CD4-positive, alpha-beta T cell treated with Interleukin-6 for 4 hours (primary cell): ENCODE results near the gene TNS3.

Experiments used
- DNase-seq: peaks from one replicate; pipeline ENCODE4 v3.0.0-alpha.2; 2020; ENCODE audit warnings: mixed read lengths

Gene TNS3

DNA sequence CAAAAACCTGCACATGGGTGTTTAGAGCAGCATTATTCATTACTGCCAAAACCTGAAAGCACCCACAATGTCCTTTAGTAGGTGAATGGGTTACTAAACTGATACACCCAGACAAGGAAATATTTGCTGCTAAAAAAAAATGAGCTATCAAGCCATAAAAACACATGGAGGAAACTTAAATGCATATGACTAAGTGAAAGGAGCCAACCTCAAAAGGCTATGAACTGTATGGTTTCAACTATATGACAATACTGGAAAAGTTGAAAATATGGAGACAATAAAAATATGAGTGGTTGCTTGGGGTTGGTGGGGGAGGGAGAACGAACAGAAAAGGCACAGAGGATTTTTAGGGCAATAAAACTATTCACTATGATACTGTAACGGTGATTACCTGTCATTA lies 291.0 kb downstream of the TNS3 start:
- no peak for DNase-seq

DNA sequence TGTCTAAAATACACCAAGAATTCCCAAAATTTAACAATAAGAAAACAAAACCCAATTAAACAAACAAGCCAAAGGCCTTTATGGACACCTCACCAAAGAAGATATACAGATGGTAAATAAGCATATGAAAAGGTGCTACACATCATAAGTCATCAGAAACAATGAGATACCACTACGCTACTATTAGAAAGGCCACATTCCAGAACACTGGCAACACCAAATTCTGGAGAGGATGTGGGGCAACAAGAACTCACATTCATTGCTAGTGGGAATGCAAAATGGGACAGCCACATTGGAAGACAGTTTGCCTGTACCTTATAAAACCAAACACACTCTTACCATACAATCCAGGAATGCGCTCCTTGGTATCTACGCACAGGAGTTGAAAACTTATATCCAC lies 291.4 kb downstream of the TNS3 start:
- DNase-seq = no peak

DNA sequence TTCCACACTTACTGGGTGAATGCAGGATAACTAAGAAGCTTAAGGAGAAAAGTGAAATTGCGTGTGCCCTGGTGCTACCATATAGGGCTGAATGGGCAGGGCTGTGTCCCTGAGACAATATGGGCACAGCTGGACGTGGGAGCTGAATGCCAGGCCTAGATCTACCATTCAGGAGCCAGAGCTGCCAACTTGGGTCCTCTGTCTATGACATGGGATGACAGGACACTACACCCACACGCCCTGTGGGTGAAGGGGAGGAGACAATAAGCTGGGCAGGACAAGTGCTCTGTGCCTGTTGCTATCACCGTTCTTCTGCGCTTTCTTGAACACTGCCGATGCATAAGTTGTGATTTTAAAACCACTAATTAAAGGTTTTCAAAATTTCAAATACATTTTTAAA lies 293.9 kb downstream of the TNS3 start:
- no peak for DNase-seq

GRCh38 chr7:47285860-47286491 lies 295.9 kb downstream of the TNS3 start:
- DNase-seq = no peak

GRCh38 chr7:47284691-47285635 lies 296.9 kb downstream of the TNS3 start:
- DNase-seq = no peak

- DNase-seq = no peak
Observed at GRCh38 chr7:47283497-47284131, 298.3 kb downstream of the TNS3 start.

DNA sequence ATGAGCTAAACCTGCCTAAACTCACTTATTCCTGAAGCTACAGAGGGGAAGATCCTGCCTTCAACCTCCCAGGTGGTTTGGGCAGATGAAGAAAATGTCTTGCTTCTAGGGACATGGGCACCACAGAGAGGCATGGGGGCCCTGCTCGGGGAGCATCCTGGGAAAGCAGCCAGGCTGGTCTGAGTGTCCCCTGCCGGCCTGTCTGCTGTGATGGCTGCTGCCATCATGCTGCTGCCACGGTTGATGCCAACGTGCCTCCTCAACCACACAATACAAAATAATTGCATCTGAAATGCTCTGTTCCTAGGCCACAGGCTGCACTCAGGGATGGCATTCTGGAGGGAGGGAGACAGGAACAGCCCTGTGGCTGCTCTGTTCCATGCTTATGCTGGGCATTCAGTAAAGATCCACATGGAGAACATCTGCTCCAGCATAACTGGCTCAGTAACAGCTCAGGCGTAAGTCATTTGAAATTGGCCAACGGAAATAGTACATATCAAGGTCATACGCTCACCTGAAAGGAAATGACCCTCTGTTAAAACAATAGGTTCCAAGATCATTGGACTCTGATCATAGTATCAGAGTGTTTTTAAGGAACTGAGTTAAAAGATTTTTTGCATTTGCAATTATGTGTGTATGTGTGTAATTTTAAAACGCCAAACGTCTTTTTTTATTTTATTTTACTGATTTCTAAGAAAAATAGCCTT lies 299.0 kb downstream of the TNS3 start:
- DNase-seq = no peak

DNA sequence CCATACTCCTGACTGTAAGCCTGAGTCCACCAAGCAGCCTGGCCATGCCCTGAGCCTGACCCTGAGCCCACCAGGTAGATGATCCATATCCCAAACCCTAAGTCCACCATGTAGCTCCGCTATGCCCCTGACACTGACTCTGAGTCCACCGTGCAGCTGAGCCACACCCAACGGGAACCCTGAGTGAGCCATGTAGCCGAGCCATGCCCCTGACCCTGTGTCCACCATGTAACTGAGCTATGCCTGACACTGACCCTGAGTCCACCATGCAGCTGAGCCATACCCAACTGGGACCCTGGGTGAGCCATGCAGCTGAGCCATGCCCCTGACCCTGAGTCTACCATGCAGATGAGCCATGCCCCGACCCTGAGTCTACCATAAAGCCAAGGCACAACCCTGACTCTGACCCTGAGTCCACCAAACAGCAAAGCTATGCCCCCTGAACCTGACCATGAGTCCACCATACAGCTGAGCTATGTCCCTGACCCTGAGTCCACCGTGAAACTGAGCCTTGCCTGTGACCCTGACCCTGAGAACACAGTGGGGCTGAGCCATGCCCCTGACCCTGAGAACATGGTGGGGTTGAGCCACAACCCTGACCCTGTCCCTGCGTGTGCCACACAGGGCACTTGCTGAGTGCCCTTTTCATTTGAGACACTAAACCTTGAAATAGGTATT lies 299.8 kb downstream of the TNS3 start:
- no peak for DNase-seq

- no peak for DNase-seq
Observed at GRCh38 chr7:47281161-47281560, 300.8 kb downstream of the TNS3 start.

GRCh38 chr7:47280114-47280513 lies 301.8 kb downstream of the TNS3 start:
- DNase-seq = no peak

DNA sequence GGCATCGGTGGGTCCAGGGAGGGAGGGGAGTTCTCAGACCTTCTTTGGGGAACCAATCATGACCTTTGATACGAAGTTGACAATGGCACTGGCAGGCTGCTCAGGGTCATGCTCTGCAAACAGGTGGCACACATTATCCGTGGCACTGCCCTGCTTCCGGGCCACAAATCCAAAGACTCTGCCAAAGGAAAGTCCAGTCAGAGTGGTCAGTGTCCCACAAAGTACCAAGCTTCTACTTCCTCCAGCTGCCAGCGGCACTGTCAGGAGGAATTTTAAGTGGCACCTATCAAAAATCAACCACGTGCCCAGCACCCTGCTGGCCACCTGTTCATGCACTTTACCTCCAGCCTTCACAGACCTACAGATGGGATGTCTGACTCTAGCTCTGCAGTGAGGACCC lies 303.9 kb downstream of the TNS3 start:
- DNase-seq = no peak

- no peak for DNase-seq
Observed at GRCh38 chr7:47277321-47277781, 304.6 kb downstream of the TNS3 start.

GRCh38 chr7:47273974-47274766 lies 307.7 kb downstream of the TNS3 start:
- DNase-seq = no peak

DNA sequence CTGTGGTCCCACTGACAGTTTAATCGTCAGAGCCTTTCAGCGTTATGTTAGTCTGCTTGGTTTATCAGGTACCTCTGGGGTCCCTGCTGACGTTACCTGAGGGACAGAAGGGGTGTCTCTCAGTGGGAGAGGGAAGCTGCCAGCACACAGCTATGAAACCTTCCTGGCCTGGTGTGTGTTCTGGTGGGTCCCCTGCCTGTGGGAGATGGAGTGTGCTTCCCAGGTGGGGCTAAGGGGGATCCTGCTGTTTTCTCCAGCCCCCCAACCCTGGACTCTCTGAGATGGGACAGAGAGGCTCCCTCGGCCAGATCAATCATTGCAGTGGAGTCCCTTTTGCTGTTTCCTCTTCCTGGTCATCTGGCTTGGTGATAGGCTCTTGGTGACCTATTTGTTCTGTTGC lies 308.8 kb downstream of the TNS3 start:
- no peak for DNase-seq

- no peak for DNase-seq
Observed at GRCh38 chr7:47271749-47272148, 310.2 kb downstream of the TNS3 start.

GRCh38 chr7:47268851-47269836 lies 312.8 kb downstream of the TNS3 start:
- DNase-seq = no peak

DNA sequence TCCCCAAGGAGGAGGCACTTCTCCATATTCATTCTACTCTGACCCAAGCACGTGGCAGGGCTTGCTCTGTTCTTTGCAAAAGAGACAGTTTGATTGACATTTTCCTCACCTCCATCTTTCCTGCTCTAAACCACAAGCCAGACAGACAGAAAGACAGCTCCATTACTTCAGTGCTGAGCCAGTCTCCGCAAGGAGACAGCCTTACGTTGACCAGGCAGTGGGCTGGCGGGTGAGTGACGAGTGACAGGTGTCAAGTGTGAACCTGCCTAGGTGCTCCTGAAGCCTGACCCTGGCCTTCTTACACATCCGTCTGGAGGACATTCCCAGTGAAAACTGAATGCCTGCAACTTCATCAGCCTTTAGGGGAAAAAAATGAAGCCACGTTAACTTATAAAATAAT lies 314.6 kb downstream of the TNS3 start:
- DNase-seq = no peak

GRCh38 chr7:47266799-47267198 lies 315.1 kb downstream of the TNS3 start:
- DNase-seq = no peak

- DNase-seq = no peak
Observed at GRCh38 chr7:47266131-47266706, 315.7 kb downstream of the TNS3 start.

DNA sequence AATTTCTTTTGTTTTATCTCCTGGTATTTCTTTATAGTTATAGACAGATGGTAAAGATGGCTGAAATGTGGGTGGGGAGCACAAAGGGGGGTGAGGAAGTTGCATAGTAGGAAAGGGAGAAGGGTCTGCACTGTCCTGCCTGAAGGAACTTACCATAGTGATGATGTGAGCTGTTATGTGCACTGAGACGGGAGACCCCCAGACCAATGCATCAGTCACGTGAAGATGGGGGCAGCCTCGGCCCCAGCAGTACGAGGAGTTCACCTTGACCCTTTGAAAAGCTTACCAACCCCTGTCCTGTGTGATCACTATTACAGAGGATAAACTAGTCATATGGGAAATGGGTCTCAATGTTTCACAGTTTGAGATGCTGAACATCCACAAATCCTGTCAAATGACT lies 316.3 kb downstream of the TNS3 start:
- no peak for DNase-seq
